ENCODE results near the gene PTTG2. TPM values are rescaled to one million over a fixed set of nuclear protein-coding genes. Genes with fewer than 3 reads are reported as not detected.

PTTG2 gene
- total and polyA plus RNA-seq, 2 of the 4 experiments (the other 2 are of a cell fraction): not detected

- in situ Hi-C loops (cut with MboI; ENCODE audit: low sequenced_read_pairs): no loop called here
- WGBS, 2 experiments (ENCODE audit: extremely low coverage in 2 of 2, insufficient read length in 1 of 2): 100% methylated on average over 1 of the region's 10 CpGs; no CpG with 5 or more reads in 1 of the 2 experiments
- no peak overlapping the region for H3K9ac ChIP-seq (ENCODE audit: low read depth, low read length)
- no peaks in the 10 kb centered on the region for H4K20me1 ChIP-seq (ENCODE audit: insufficient read depth, low read length)
- H4K5ac ChIP-seq (ENCODE audit: low read depth, low read length): no peak overlapping the region
- TF ChIP-seq BHLHE40 (IDR thresholded peaks at IDR 0.05; ENCODE audit: low read depth, low read length) (no peak), CTCF (conservative IDR thresholded peaks at IDR 0.05; ENCODE audit: low read depth, low read length) (no peak), POLR2A (IDR thresholded peaks at IDR 0.05; ENCODE audit: low read depth, low read length) (no peak), CEBPB (IDR thresholded peaks at IDR 0.05; ENCODE audit: low read depth, low read length) (no peak), USF2 (IDR thresholded peaks at IDR 0.05; ENCODE audit: low read depth, low read length) (no peak), MAFK (IDR thresholded peaks at IDR 0.05; ENCODE audit: low read depth, low read length) (no peak), ELK1 (IDR thresholded peaks at IDR 0.05; ENCODE audit: borderline replicate concordance, low read depth, low read length) (no peak), RFX5 (IDR thresholded peaks at IDR 0.05; ENCODE audit: low read depth, low read length) (no peak), MAZ (IDR thresholded peaks at IDR 0.05; ENCODE audit: borderline replicate concordance, low read depth, low read length) (no peak), NFE2L2 (IDR thresholded peaks at IDR 0.05; ENCODE audit: low read depth, low read length) (no peak), RCOR1 (IDR thresholded peaks at IDR 0.05; ENCODE audit: insufficient replicate concordance, low read length) (no peak)
- BruUV-seq (replicated peaks): no TSS peak
- no peak overlapping the region for H2BK120ac ChIP-seq (ENCODE audit: low read depth, low read length)
- ATAC-seq (ENCODE audit: low read depth) (no peak), DNase-seq (no peak)
- H3K14ac ChIP-seq (replicated peaks; ENCODE audit: low read depth, low read length): no peak overlapping the region
- H3K36me3 ChIP-seq (ENCODE audit: control insufficient read depth, insufficient read depth, low read length): no peaks in the 10 kb centered on the region
- no peak overlapping the region for H2BK5ac ChIP-seq (ENCODE audit: low read depth, low read length, poor library complexity, severe bottlenecking)
- no peak overlapping the region for H3K23ac ChIP-seq (ENCODE audit: low read depth, low read length)
- no peak overlapping the region for H3K4ac ChIP-seq (ENCODE audit: low read depth, low read length)
- H3K4me2 ChIP-seq (ENCODE audit: low read depth, low read length): no peak overlapping the region
- no peaks in the 10 kb centered on the region for H3K79me1 ChIP-seq (ENCODE audit: low read depth in 1 of 2, low read length in 2 of 2)
- no peaks in the 10 kb centered on the region for H3K4me1 ChIP-seq (ENCODE audit: control insufficient read depth, insufficient read depth, low read length)
- POLR2A ChIA-PET (ENCODE audit: unreplicated experiment): no interaction called here
- no peak overlapping the region for H2BK15ac ChIP-seq (ENCODE audit: low read depth, low read length)
- H3K9me3 ChIP-seq (ENCODE audit: control insufficient read depth, insufficient read depth, low read length): no peaks in the 10 kb centered on the region
- CTCF ChIA-PET: no interaction called here
- no peak overlapping the region for H3K27ac ChIP-seq (ENCODE audit: insufficient read depth, low read length)
- no peak overlapping the region for H3K4me3 ChIP-seq (ENCODE audit: insufficient read depth, low read depth, low read length)
- no peak overlapping the region for H2AK5ac ChIP-seq (ENCODE audit: low read depth, low read length)
- intact Hi-C loops (cut with micrococcal nuclease): no loop called here
- dilution Hi-C loops (cut with HindIII; ENCODE audit: low sequenced_read_pairs, unreplicated experiment): no loop called here
- no peak overlapping the region for H2AK9ac ChIP-seq (replicated peaks; ENCODE audit: low read depth, low read length, poor library complexity)
- H4K8ac ChIP-seq (ENCODE audit: low read depth in 2 of 2, low read length in 2 of 2): no peak overlapping the region
- H2BK20ac ChIP-seq (ENCODE audit: low read depth, low read length): no peak overlapping the region
- H4K91ac ChIP-seq (ENCODE audit: insufficient read depth, low read depth, low read length): no peak overlapping the region
- no peaks in the 10 kb centered on the region for H3K9me1 ChIP-seq (ENCODE audit: insufficient read depth, low read length)
- no peak overlapping the region for H2AFZ ChIP-seq (replicated peaks; ENCODE audit: low read length, poor library complexity)
- H3K27me3 ChIP-seq (ENCODE audit: control insufficient read depth, insufficient read depth, low read length): peaks cover 25% of the 10 kb centered on the region
- no peak overlapping the region for H3K56ac ChIP-seq (ENCODE audit: extremely low read depth, insufficient read depth, low read length)
- no peak overlapping the region for H3K18ac ChIP-seq (ENCODE audit: low read depth, low read length)
Observed at GRCh38 chr4:37946503-37947179, 13.6 kb upstream of the PTTG2 start.
